ENCODE measurements around the gene AP2M1.

DNA sequence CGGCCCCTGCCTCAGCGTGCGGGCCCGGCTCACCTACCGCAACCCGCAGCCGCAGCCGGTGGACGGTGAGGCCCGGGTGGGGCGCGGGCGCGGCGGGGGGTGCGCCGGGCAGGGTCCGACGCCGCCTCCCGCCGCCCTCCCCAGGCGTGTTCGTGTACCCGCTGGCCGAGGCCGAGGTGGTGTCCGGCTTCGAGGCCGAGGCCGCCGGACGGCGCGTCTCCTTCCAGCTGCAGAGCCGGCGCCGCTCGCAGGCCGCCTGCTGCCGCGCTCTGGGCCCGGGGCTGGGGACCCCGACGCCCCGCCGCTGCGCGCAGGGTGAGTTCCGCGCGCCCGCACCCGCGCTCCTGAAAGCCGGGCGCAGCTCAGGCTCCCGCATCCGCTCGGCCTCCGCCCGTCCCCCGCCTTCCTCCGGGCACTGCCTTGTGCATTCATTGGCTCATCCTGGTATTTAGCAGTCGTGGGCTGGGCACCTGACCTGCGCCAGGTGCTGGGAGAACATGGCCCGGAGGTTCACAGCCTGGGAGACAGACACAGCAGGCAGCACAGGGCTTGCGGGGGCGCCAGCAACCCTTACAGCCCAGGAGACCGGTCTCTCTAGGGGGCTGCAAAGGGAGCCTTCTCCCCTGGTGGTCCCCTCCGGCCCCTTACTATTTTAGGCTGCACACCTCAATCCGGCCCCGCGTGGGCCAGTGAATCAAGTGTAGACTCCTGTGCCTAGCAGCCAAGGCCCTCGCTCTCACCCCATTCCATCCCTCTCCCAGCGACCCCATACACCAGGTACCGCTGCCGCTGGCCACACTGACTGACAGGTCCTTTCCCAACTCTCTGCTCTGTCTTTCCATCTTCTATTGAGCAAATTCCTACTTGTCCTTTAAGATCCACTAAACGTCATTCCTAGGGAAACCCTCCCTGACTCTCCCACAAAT lies 56.2 kb downstream of the AP2M1 start:
- TF ChIP-seq, protein P1, sequence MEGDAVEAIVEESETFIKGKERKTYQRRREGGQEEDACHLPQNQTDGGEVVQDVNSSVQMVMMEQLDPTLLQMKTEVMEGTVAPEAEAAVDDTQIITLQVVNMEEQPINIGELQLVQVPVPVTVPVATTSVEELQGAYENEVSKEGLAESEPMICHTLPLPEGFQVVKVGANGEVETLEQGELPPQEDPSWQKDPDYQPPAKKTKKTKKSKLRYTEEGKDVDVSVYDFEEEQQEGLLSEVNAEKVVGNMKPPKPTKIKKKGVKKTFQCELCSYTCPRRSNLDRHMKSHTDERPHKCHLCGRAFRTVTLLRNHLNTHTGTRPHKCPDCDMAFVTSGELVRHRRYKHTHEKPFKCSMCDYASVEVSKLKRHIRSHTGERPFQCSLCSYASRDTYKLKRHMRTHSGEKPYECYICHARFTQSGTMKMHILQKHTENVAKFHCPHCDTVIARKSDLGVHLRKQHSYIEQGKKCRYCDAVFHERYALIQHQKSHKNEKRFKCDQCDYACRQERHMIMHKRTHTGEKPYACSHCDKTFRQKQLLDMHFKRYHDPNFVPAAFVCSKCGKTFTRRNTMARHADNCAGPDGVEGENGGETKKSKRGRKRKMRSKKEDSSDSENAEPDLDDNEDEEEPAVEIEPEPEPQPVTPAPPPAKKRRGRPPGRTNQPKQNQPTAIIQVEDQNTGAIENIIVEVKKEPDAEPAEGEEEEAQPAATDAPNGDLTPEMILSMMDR (conservative IDR thresholded peaks at IDR 0.05; ENCODE audit: low read length): no peak
- TF ChIP-seq EZH2phosphoT487 (IDR thresholded peaks at IDR 0.05; ENCODE audit: borderline replicate concordance): no peak
